Measurements from ENCODE around the gene FIBCD1.

Gene FIBCD1

DNA sequence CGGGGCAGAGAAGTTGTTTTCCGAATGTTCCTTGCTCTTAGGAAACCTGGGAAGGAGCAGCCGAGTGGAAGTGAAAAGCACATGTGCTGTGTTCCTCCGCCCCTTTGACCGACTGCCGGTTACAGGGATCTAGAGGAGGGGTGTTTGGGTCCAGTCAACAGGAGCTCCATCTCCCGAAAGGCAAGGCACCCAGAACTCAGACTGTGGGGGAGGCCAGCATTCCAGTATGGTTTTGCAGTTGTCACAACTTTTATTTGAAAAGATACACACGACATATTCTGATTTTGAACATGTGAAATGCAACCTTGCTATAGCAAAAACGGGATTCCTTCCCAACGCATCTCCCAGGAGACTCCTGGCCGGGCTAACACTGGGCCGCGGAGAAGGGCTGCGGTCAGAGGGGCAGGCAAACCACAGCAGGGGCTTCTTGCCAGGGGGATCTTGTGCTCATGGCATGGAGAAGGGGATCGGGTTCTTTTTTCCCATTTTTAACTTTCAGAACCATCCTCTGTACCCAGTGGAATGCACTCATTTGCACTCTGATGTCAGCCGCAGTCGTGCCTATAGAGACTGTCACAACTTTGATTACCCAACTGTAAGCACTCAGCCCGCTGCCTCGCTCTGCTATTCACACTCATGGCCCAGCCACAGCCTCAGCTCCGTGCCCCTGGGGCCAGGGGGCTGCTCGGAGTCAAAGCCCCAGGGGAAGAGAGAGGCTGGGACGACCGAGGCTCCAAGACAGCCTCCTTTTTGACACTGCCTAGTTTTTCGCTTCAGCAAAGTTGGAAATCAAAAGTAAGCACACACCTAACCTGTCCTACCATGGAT lies 46.4 kb downstream of the FIBCD1 start:
- no peak for DNase-seq

DNA sequence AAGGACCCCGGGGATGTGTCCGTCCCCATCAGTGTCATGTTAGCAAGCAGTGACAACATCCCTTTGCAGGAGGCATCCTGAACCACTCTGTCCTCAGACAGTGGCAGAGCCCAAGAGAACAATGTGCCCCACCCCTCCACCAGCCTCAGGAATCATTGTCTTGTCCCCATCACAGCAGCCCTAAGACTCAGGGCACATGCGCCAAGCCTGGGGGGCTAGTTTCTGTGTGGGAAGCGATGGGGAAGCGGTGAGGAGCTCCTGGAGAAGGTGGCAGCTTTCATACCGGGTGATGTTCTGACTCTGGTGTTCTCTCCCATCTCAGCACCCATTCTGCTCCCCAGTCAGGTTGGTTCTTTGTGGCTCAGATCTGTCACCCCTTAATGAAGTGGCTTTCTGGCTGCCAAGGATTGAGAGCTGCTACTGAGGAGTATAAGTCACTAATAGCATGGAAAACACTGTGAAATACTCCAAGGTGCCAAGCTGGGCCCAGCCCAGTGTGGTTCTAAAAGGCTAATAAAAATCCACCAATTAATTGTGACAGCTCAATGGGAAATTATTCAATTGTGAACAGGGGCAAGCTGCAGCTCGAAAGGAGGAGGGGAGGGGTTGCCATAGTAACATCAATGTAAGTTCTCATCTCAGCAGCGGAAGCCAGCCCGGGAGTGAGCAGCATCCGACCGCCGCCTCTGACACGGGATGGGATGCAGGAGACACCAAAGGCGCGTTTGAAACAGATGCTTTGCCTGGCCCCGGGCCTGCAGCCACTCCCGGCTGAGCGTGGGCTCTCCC lies 47.2 kb downstream of the FIBCD1 start:
- DNase-seq = no peak

DNA sequence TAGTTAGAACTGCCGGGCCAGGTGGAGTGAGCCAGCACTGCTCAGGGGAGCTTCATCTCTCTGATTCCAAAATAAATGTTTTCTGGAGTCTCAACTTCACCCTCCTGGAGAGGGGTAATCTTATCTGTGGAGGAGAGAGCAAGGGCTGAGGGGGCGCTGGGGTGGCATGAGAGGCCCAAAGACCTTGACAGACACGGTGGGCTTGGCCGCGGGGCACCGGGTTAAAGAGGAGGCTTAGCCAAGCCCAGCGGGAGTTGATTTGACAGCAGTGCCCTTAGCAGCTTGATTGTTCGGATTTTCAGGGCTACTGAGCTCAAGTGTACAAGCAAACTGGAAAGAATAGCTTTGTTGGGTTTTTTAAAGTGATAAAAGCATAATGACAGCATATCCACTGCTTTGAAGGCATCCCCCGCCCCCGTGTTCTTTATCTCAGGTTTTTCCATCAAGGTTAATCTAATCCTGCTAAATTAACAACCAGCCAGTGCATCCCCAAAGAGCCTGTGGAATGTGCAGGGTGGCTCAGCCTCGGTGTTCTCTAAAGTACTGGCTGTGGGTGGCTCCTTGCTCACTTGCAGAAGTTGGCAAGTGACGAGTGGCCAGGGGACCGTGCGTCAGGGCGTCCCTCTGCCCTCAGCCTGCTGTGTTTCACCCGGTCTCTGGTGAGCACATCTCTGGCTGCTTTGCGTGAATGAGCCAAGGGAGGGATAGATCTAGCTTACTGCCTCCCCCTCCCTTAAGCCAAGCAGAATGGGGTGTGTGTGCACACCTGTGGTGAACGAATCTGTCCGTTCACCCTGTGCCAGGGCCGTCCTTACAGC lies 48.0 kb downstream of the FIBCD1 start:
- DNase-seq = no peak

DNA sequence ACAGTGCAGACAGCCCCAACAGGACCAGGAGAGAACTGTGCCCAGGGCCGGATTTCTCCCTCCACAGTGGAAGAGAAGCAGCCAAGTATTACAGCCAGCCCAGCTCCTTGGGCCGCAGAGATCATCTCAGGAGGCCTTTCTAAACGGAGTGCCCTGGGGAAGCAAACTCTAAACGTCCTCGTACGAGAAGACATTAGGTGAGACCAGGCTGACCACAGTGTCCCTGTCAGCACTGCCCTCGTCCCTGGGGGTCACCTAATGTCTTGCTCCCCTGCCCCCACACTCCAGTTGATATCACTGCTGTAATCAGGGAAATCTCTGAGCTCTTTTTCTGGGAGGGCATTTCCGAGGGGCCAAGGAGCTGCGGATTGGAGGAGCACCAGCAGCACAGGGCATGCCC lies 48.9 kb downstream of the FIBCD1 start:
- DNase-seq = no peak

DNA sequence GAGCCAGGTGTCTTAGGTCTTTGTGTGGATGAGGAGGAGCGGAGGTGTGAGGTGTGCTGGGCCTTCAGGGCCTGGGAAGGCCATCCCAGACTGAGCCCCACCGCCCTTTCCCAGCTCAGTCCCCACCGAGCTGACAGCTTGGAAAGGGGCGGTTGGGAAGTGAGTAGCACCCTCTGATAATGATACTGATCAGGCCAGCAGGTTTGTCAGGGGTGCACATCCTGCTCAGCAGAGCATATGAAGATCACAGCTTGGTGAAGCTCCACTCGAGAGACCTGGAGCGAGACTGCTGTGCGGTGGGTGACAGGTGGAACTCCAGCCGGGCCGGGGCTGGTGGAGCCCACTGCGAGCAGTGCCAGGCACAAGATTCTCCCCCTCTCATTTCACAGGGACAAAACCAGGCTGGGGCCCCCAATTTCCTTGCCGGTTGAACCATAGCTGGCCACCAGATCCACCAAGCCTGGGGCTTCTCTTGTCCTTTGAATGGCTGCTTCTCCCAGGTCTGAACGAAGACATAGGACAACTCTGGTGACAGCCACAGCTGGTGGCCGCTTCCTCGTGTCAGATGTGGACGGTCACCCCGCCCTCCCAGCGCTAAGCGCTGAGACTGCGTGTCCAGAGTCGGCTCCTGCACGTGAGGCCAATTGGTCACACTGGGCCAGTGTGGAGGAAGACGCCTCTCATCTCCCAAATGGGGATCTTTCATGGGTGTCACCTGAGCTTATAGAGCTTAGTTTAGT lies 50.7 kb downstream of the FIBCD1 start:
- no peak for DNase-seq

DNA sequence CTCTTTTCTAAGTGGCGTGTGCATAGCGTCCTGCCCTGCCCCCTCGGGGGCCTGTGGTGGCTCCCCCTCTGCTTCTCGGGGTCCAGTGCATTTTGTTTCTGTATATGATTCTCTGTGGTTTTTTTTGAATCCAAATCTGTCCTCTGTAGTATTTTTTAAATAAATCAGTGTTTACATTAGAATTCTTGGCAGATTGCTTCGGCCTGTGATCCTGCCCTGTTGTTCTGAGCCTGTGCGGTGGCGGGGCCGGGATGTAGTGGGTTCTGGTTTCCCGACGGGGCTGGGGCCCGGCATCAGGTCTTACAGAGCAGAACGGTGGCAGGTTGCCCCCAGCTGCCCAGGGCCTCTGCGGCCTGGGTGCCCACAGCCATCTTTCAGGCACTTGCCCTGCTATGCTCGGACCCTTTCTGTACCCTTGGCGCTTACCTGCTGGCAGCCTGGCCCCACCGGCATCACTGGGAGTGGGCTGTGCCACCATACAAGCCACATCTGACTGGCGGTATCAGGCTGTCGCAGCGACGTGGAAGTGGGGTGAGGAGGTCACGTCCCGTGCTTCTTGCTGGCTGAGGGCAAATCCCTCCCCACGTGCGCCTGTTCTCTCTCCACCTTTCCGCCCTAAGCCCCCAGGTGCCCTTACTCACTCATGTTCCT lies 51.4 kb downstream of the FIBCD1 start:
- no peak for DNase-seq

DNA sequence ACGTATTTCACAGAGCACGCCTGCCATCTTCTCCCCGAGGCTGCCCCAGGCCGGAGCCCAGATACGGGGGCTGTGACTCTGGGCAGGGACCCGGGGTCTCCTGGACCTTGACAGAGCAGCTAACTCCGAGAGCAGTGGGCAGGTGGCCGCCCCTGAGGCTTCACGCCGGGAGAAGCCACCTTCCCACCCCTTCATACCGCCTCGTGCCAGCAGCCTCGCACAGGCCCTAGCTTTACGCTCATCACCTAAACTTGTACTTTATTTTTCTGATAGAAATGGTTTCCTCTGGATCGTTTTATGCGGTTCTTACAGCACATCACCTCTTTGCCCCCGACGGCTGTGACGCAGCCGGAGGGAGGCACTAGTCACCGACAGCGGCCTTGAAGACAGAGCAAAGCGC lies 52.1 kb downstream of the FIBCD1 start:
- no peak for DNase-seq

DNA sequence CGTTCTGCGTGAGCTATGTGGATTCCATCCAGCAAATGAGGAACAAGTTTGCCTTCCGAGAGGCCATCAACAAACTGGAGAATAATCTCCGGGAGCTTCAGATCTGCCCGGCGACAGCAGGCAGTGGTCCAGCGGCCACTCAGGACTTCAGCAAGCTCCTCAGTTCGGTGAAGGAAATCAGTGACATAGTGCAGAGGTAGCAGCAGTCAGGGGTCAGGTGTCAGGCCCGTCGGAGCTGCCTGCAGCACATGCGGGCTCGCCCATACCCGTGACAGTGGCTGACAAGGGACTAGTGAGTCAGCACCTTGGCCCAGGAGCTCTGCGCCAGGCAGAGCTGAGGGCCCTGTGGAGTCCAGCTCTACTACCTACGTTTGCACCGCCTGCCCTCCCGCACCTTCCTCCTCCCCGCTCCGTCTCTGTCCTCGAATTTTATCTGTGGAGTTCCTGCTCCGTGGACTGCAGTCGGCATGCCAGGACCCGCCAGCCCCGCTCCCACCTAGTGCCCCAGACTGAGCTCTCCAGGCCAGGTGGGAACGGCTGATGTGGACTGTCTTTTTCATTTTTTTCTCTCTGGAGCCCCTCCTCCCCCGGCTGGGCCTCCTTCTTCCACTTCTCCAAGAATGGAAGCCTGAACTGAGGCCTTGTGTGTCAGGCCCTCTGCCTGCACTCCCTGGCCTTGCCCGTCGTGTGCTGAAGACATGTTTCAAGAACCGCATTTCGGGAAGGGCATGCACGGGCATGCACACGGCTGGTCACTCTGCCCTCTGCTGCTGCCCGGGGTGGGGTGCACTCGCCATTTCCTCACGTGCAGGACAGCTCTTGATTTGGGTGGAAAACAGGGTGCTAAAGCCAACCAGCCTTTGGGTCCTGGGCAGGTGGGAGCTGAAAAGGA lies 53.3 kb downstream of the FIBCD1 start:
- no peak for DNase-seq

DNA sequence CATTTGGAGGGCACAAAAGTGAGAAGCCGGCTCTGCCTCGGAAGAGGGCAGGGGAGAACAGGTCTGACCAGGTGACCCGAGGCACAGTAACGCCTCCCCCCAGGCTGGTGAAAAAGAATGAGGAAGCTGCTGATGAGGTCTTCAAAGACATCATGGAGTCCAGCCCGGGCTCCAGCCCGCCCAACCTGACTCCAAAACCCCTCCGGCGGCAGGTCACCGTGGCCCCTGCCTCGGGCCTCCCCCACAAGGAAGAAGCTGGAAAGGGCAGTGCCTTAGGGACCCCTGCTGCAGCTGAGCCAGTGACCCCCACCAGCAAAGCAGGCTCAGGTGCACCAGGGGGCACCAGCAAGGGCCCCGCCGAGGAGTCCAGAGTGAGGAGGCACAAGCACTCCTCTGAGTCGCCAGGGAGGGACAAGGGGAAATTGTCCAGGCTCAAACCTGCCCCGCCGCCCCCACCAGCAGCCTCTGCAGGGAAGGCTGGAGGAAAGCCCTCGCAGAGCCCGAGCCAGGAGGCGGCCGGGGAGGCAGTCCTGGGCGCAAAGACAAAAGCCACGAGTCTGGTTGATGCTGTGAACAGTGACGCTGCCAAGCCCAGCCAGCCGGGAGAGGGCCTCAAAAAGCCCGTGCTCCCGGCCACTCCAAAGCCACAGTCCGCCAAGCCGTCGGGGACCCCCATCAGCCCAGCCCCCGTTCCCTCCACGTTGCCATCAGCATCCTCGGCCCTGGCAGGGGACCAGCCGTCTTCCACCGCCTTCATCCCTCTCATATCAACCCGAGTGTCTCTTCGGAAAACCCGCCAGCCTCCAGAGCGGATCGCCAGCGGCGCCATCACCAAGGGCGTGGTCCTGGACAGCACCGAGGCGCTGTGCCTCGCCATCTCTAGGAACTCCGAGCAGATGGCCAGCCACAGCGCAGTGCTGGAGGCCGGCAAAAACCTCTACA lies 54.2 kb downstream of the FIBCD1 start:
- no peak for DNase-seq

DNA sequence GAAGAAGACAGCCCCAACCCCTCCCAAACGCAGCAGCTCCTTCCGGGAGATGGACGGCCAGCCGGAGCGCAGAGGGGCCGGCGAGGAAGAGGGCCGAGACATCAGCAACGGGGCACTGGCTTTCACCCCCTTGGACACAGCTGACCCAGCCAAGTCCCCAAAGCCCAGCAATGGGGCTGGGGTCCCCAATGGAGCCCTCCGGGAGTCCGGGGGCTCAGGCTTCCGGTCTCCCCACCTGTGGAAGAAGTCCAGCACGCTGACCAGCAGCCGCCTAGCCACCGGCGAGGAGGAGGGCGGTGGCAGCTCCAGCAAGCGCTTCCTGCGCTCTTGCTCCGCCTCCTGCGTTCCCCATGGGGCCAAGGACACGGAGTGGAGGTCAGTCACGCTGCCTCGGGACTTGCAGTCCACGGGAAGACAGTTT lies 54.9 kb downstream of the FIBCD1 start:
- DNase-seq = no peak

DNA sequence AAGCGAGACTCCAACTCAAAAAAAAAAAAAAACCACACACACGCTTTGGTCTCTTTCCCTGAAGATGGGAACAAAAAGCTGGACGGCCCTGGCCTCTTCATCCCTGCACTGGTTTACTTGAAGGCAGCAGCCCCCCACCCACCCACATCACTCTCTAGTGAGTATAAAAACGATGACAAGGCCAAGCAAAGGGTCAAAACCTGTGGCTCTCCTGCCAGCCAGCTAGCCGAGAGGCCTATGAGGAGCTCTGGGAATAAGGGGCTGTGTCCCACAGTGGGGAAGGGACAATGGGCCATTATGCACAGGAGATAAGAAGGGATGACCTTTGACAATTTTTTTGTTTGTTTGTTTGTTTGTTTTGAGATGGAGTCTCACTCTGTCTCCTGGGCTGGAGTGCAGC lies 55.6 kb downstream of the FIBCD1 start:
- no peak for DNase-seq

DNA sequence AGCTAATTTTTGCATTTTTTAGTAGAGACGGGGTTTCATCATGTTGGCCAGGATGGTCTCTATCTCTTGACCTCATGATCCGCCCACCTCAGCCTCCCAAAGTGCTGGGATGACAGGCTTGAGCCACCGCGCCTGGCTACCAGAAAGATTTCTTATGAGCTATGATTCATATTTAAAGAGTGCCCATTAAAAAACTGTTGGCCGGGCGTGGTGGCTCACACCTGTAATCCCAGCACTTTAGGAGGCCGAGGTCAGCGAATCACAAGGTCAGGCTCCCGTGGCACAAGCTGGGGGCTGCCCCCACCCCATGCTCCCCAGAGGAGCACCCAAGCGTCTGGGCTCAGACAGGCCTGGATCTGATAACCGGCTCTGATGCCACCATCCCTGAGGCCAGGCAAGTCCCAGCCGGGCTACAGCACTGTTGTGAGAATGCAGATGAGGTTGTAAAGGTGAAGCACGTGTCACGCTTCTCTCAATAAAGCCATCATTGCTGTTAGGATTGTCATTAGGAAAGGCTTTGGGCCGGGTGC lies 56.3 kb downstream of the FIBCD1 start:
- no peak for DNase-seq

DNA sequence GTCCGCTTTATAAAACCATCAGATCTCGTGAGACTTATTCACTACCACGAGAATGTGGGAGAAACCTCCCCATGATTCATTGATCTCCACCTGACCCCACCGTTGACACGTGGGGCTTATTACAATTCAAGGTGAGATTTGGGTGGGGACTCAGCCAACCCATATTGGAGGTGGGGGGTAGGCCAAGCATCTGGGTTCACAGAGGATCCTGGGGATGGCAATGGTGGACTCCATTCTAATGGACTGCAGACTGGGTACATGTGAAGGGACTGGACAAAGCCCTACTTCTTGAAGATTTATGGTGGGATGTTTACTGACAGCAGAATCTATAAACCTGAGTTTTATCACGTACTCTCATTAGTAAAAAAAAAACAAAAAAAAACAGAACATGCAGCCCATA lies 57.5 kb downstream of the FIBCD1 start:
- DNase-seq = no peak

DNA sequence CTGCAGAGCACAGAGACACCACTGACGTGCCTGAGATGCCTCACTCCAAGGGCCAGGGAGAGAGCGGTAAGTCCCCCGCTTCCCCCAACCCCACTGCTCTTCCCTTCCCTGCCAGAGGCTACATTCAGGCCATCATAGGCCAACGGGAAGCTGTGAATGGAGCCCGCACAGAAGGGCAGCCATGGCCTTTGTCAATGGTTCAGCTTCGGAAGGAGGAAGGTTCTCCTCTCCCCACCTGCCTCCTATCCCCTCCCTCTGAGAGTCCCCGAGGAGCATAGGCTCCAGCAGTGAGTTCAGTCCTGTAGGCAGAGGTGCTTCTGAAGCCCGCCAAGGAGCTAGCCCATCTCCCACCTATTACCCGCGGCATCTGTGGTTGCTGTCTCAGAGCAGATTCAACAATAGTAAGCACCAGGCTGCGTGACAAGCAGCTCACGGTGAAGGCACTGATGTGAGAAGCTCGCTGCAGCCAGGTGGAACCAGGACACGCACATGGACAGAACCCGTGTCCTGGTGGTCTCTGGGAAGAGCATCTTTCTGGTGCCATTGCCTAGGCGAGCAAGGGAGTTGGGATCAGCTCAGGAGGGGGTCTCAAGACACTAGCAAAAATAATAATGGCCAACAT lies 58.3 kb downstream of the FIBCD1 start:
- no peak for DNase-seq

DNA sequence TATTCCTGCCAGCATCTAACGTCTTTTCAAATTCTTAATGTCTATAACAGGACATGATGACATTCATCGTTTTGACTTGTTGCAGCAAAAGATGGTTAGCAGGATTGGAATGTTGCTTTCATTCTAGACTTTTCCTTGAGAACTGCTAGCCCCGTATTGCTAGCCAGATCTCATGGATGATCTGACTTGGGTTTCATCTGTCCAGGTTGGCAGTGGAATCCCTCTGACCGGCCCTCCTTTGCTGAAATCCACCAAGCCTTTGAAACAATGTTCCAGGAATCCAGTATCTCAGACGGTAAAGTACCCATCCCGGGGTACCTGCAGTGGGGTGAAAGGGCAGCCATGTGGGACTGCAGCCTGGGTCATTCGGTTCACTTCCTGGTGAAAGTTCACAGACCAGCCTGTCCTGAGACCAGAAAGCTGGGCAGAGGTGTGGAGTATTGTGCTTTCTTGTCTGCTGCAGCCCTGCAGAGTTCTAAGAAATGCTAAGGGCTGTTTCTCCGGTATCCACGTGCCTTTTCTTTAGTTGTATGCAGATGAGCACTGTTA lies 59.1 kb downstream of the FIBCD1 start:
- no peak for DNase-seq

DNA sequence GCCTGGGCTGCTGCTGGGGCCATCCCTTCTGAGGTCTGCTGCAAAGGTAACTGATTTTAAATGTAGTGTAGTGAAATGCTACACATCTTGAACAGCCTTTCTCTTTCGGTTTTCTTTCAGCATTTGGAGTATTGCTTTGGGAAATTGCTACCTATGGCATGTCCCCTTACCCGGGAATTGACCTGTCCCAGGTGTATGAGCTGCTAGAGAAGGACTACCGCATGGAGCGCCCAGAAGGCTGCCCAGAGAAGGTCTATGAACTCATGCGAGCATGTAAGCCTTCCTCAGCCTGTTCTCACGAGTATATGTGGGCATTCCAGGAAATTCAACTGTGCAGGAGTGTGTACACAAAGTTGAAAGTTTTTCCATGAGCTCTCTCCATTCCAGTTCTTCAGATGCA lies 60.8 kb downstream of the FIBCD1 start:
- DNase-seq = no peak

DNA sequence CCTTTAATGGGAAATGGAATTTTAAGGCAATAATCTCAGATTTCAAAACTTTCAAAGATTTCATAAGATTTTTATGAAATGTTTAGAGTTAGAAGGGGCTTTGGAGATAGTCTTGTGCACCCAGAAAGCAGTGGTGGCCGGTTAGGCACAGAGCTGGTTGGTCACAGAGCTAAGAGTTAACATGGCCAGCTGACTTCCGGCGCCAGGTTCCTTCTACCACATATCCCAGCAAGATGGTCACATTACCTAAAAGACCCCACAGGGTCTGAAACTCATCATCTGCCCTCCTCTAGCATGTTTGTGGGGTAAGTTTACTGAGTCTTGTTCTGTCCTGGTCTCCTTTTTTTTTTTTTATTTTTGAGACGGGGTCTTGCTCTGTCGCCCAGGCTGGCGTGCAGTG lies 61.7 kb downstream of the FIBCD1 start:
- DNase-seq = no peak

DNA sequence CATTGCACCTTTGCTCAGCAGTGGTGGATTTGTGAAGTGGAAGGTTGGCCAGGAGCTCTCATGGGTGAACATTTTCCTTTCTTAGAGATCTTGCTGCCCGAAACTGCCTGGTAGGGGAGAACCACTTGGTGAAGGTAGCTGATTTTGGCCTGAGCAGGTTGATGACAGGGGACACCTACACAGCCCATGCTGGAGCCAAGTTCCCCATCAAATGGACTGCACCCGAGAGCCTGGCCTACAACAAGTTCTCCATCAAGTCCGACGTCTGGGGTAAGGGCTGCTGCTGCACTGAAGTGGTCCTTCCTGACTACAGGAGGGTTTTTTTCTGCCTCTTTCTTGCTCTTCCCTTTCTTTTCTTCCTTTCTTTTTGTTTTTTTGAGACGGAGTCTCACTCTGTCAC lies 64.3 kb downstream of the FIBCD1 start:
- no peak for DNase-seq

DNA sequence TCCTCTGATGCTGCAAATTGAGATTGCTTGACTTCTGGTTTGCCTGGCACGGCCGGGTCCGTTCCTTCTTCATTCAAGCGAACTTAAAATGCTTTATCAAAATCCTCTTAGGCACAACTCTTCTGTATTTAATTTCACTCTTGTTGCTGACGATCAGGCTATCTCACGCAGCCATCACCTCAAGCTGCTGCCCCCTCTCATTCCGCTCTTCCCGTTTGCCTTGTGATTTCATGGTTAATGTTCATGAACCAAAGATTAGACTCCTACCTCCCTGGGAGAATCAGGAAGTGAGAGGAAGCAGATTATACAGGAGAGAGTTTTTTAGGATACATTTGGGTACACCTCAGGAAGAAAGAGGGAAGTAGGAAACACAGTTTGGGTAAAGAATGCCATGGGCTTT lies 65.1 kb downstream of the FIBCD1 start:
- DNase-seq = no peak

All from CD4-positive, alpha-beta T cell treated with Interleukin-10 for 1 hour (primary cell).